Posterior cingulate gyrus (tissue), 11 donors: ENCODE data around the gene PRELP.
A peak's percentile ranks its signal among the peaks of the same experiment; 100 is the strongest.

ENCODE experiments used
- DNase-seq, 10 donors: peaks; one replicate each; pipeline versions ENCODE4 v3.0.0 to v3.0.0-alpha.2; 2020 to 2021; ENCODE audit warnings: mixed read lengths in 3 of 10
- intact Hi-C: fragments of 100-400 bp; cut with DNase I; formaldehyde crosslinking; loops from one replicate; pipeline ENCODE4 v1.15.1; 2023

PRELP gene

GRCh38 chr1:203537806-203538464 is 62.3 kb downstream of the PRELP start:
- peak in 1 of 10 donors; percentile 8 for DNase-seq
- intact Hi-C loops, result no loop called here

- no peak for DNase-seq
- intact Hi-C loops, result no loop called here
Measured at GRCh38 chr1:203538726-203539125, 63.1 kb downstream of the PRELP start.

- intact Hi-C loops, result no loop called here
- no peak for DNase-seq
Measured at GRCh38 chr1:203539831-203540546, 64.4 kb downstream of the PRELP start.
